GM12892 (cell line): ENCODE data around the gene PIGS.

Experiments used
- DNase-seq: peaks from one replicate; pipeline ENCODE4 v3.0.0; 2011; ENCODE audit not compliant: insufficient read length
- FAIRE-seq: peaks from 2 replicates; lab custom pipeline; 2011; peaks lifted over from hg19 to GRCh38; lab: Jason Lieb, UNC
- POLR2A ChIP-seq: IDR thresholded peaks from 2 replicates; pipeline ENCODE4 v1.6.1; 2011; ENCODE audit warnings: low read depth, low read length, control low read depth
- POLR2AphosphoS5 ChIP-seq: IDR thresholded peaks from 2 replicates; pipeline ENCODE4 v1.6.1; 2011; ENCODE audit warnings: low read depth, low read length, control low read depth
- TAF1 ChIP-seq: IDR thresholded peaks from 2 replicates; pipeline ENCODE4 v1.6.1; 2011; ENCODE audit warnings: low read depth, mild to moderate bottlenecking, control low read depth, low read length, borderline replicate concordance

Gene PIGS

DNA sequence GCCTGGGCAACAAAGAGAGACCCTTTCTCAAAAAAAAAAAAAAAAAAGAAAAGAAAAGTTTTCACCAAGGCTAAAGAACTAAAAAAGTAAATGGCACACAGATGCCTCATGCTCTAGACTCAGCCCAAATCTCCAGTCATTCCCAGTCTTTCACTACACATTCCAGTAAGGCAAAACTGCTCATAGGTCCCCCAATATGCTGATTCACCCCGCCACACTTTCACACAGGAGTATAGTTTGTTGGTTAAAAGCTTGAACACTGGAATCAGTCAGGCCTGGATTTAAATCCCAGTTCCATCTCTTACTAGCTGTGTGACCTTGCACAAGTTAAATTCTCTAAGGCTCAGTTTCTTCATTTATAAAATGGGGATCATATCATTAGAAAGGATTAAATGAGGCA lies 1.9 kb downstream of the PIGS start:
- FAIRE-seq = no peak
- no peak for DNase-seq
- TF ChIP-seq POLR2A (no peak), TAF1 (no peak), POLR2AphosphoS5 (no peak)

DNA sequence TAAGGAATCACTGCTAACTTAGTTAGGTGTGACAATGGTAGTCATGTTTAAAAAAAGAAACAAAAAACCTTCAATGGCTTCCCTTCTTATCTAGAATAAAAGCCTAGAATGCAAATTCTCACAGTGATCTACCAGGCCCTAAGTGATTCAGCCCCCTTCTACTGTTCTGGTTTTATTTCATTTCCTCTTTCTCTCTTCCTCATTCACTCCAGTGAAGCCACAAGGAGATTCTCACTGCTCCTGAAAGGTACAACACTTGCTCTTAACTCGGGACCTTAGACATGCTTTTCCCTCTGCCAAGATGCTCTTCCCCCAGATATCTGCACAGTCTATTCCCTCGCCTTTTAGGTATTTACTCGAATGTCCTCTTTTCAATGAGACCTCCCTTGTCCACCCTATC lies 3.7 kb downstream of the PIGS start:
- TF ChIP-seq TAF1 = no peak
- no peak; the same call in 1 of the 2 replicates for TF ChIP-seq POLR2A
- TF ChIP-seq POLR2AphosphoS5 = no peak
- peak; percentile 31 for DNase-seq
- peak; percentile 69 for FAIRE-seq

DNA sequence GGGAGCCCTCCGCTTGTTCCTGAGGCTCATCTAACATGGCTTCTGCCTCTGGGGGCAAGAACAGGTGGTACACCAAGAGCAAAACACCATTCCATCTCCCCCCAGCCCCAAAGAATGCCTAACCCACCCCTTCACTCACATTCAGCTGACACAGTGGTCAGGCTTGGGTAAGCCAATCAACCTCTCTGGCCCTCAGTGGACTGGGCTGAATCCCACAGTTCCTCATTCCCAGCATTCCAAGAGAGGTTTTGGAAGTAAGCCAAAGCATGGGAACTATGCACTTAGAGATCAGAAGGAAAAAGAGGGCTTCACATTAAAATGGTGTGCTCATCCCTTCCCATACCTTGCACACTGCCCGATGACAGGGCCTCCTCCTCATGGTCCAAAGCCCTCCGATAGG lies 7.8 kb downstream of the PIGS start:
- FAIRE-seq (no peak), DNase-seq (no peak)
- TF ChIP-seq POLR2A (no peak), TAF1 (no peak), POLR2AphosphoS5 (no peak)

DNA sequence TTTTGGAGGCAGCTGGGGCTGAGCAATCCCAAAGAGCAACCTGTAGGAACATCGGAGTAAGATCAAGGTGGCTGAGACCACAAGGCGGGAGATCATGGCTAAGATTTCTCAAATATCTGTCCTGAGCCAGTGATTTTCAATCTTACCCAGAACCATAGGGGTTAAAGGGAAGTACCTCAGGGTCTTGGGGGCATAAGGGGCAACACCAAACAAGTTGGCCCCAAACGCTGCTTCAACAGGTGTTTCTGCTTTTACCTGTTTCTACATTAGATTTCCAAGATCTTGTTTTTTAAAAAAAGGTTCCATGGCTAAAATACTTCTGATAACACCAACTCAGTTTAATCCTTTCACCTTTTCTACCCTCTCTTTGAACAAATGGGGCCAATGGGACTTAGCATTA lies 16.3 kb downstream of the PIGS start:
- FAIRE-seq (no peak), DNase-seq (no peak)
- no peak for TF ChIP-seq TAF1
- no peak for TF ChIP-seq POLR2A
- TF ChIP-seq POLR2AphosphoS5 = no peak

DNA sequence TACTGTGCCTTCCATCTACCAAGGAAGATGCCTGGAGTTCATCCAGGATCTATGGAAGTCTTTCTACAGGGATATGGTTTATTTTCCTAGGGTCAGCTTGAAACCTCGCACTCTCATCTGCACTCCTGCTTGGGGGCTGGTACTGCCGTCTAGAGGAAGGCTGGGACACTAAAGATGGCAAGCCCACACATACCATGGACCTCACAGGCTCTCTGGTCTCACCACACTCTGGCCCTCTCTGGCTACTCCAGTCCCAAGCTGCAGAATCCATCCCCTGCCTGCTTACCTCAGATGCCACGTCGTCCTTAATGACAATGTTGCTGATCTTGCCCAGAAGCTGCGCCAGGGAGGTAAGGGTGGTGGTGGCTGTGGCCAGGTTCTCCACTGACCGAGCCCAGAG lies 16.8 kb downstream of the PIGS start:
- DNase-seq (no peak), FAIRE-seq (no peak)
- TF ChIP-seq TAF1 (no peak), POLR2AphosphoS5 (no peak), POLR2A (no peak)

DNA sequence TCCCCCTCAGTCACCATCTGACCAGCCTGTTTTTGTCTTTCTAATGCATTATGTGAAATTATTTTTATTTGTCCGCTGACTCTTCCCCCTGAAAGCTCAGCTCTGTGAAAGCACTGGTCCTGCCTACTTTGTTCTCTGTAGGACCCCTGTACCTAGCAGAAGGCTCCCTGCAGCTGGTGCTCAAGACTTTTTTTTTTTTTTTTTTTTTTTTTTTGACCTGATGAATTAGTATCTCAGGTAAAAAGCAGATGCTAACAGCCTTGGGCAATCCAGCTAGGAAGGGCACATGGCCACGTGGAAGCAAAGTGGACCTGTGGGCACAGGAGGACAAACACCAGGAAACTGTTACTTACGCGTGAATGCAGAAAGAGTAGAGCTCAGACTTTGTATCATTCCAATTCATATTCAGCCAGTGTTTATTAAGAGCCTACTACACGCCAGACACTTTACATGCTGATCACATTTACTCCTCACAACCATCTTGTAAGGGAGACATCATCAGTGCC lies 18.3 kb downstream of the PIGS start:
- FAIRE-seq = no peak
- no peak for DNase-seq
- TF ChIP-seq POLR2AphosphoS5 (no peak), POLR2A (no peak), TAF1 (no peak)

DNA sequence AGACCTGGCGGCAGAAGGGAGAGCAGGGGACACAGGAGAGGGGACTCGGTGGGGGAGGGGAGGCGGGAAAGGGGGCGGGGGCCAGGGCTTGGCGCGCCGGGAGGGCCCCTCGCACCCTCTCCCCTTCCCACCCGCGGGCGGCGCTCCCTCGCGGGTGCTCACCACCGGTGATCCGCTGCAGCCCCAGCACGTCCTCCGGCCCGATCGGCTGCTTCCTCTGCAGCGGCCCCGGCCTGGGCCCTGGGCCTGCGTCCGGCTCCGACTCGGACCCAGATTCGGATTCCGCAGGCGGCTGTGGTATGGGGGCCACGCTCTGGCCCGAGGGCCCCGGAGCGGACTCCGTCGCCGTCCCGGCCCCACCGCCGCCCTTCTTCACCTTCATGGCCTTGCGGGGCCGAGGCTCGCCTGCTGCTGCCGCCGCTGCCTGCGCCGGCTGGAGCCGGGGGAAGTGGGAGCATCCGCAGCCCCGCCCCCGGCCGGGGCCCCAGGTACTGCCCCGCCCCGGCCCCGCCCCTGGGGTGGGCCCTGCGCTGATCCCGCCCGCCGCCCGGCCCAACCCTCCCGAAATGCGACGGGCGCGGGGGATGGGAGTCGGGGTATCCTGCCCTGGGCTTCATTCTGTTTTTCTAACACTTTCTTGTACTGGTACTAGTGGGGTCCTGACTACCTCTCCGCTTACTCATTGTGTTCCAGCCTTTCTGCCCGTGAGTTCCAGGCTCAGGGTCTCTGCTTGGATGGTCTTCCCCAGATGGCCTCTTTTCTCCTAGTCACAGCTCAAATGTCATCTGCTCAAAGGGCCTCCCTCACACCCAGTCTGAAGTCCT lies 18.9 kb downstream of the PIGS start, which contains the start of gene UNC119:
Gene UNC119 (minus strand): TSS at position 449 of the 824 bp plus-strand sequence. CDS start 67 bp downstream, at position 382.
- DNase-seq (peak; percentile 90), FAIRE-seq (peak; percentile 40)

DNA sequence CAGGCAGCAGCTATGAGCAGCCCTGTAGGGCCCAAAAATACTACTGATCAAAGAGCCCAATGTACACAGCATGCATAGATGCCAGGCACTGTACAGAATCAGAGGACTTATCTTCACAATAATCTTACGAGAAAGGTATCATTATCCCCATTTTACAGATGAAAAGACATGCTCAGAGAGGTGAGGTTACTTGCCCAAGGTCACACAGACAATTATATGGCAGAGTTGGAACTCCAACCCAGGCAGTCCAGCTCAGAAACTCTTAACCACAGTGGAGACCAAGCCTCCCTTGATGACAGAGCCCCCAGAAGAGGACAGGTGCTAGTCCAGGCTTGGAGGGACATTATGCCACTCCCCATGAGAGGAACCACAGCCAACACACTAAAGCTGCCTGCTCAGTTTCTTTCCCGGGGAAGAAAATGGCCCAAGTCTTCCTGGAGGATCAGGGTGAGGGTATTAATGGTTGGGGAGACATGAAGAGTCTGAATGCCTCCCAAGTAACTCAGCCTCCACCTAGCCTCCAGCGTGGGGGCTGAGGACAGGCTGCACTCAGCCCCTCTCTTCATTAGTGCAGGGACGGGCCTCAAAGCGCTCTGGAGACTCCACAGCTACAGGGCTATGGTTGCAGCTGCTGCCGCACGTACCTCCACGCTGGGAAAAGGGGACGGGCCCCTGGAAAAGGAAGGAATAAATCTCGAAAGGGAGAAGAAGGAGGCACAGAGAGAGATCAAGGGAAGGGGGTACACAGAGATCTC lies 19.7 kb downstream of the PIGS start:
- DNase-seq (no peak), FAIRE-seq (no peak)
- no peak for TF ChIP-seq TAF1
- no peak for TF ChIP-seq POLR2A
- TF ChIP-seq POLR2AphosphoS5 = no peak

More for the DNA sequence above, 18.9 kb downstream of the PIGS start, which contains the start of gene UNC119:
- TF ChIP-seq POLR2AphosphoS5 = 0 out of 2 replicates have a peak, but pooled peaks have one; percentile 37
- TF ChIP-seq POLR2A = peak; percentile 81
- peak; percentile 74; the same call in 1 of the 2 replicates for TF ChIP-seq TAF1

DNA sequence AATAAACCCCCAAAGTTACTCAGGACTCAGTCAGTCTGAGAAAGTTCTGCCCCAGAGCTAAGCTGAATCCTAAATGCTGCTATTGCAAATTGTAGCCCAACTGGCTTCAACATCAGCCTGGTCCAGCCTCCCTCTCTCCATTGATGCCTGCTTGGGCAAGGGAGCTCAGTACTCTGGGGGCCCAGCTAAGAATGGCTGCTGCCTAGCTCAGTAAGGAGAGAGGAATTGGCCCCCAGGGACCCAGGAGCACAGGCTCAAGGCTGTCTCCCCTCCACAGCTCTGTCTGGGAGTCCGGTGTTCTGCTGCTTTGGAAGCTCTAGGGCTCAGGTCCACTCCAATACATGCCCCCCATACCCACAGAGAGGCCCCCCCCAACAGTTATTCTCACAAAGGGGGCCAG lies 20.5 kb downstream of the PIGS start:
- no peak for FAIRE-seq
- DNase-seq = no peak
- TF ChIP-seq POLR2A (no peak), POLR2AphosphoS5 (no peak), TAF1 (no peak)

DNA sequence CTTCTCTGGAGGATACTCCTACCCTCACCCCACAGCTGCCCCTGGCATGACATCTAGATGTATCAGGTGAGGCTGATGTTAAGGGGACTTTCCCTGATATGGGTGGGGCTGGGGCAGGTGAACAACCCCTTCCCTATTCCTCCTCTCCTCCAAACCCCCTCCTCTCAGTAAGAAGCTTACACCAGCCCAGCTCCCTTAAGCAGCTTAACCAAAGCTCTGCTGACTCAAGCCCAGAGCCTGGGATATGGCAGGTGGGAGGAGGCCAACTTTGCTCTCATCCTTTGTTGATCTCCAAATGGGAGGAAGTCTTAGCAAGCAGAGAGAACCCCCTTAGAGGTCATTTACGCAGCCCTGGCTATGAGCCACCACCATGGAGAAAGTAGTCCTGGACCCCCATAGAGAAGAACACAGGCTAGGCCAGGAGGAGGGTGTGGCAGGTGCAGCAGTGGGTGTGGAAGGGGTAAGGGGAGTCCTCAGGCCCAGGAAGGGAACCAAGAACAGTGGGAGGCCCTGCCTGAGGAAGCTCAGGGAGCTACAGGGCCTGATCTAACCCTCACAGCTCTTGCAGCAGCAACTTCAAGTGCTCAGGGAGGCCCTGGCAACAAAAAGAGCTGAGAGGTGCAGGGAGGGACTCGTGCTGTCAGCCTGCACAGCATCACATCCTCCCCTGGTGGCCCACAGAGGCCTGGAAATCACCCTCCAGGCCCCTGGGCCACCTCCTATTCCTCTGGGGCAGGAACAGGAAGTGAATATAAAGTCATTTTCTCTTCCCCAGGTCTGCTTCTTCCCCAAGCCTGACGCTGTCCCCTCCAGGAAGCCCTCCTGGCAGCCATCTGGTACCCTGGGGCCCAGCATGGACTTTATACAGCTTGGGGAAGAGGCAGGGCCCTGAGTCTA lies 21.8 kb downstream of the PIGS start:
- FAIRE-seq = peak; percentile 94
- no peak for TF ChIP-seq POLR2AphosphoS5
- TF ChIP-seq POLR2A = no peak
- TF ChIP-seq TAF1 = no peak
- DNase-seq = no peak

DNA sequence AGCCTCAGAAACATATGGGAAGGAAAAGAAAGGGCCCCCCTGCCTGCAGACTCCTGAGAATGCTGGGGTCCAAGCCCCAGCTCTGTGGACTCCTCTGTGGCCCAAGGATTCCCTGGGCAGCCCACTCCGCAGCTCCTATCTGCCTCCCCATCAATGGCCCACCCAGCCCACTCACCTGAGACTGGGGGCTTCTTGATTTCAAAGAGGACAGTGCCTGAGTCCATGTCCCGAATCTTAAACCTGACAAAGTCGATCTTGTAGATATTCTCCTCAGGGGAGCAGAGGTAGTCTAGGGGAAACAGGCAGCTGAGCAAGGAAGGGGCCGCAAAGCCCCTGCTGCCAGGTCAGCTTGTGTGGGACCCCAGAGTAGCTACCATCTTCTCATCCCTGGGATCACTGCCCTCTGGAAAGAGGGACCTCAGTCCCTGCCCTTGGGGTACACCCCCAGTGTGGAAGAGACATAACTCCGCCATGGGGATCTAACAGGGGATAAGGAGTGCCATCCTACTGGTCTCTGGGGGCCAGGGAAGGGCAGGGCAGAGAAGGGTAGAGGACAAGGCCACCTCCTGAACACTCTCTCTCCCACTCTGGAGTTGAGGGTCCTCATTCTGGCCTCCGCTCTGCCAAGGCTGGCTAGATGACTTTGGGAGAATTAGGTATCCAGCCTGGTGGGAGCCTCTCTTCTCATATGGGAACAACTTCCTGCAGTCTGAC lies 22.8 kb downstream of the PIGS start:
- DNase-seq (no peak), FAIRE-seq (no peak)
- TF ChIP-seq POLR2AphosphoS5 (no peak), TAF1 (no peak), POLR2A (no peak)
